ENCODE results near the gene DHX16. TPM values are rescaled to one million over a fixed set of nuclear protein-coding genes. Genes with fewer than 3 reads are reported as not detected.

Gene DHX16
- total and polyA plus RNA-seq, 2 donors, result 16.8 to 29.5 TPM

- WGBS, result under 1% methylated on average over 78 of the region's 78 CpGs
- peak overlapping the region; percentile 98 for H3K4me3 ChIP-seq (ENCODE audit: low read depth, low read length)
- H3K27ac ChIP-seq (ENCODE audit: low read depth), result peak overlapping the region; percentile 94
- peaks cover under 1% of the 10 kb centered on the region for H3K36me3 ChIP-seq (ENCODE audit: insufficient read depth)
- DNase-seq (ENCODE audit: extremely low spot score), result no peak
- no peaks in the 10 kb centered on the region for H3K4me1 ChIP-seq (ENCODE audit: insufficient read depth)
Measured at GRCh38 chr6:30647242-30648116, 25.3 kb downstream of the DHX16 start.

GRCh38 chr6:30646450-30647241 lies 26.2 kb downstream of the DHX16 start, which contains the start of gene C6orf136:
Gene C6orf136 (plus strand): TSS chr6:30647133. CDS start chr6:30647232, 99 bp downstream.
- 11% methylated on average over 37 of the region's 37 CpGs for WGBS
- Histone ChIP-seq H3K4me3 (ENCODE audit: low read depth, low read length) (peak within 1 kb of the TSS; percentile 98), H3K36me3 (ENCODE audit: insufficient read depth) (no peaks in the 10 kb centered on the region), H3K4me1 (ENCODE audit: insufficient read depth) (no peaks in the 10 kb centered on the region), H3K27ac (ENCODE audit: low read depth) (peak within 1 kb of the TSS; percentile 94)
- peak; percentile 76 for DNase-seq (ENCODE audit: extremely low spot score)

- Histone ChIP-seq H3K36me3 (ENCODE audit: insufficient read depth) (no peaks in the 10 kb centered on the region), H3K4me3 (ENCODE audit: low read depth, low read length) (no peak overlapping the region), H3K27ac (ENCODE audit: low read depth) (no peak overlapping the region), H3K4me1 (ENCODE audit: insufficient read depth) (no peaks in the 10 kb centered on the region)
- 83% methylated on average over 1 of the region's 1 CpG for WGBS
- no peak for DNase-seq (ENCODE audit: extremely low spot score)
Measured at GRCh38 chr6:30645989-30646388, 26.8 kb downstream of the DHX16 start.

GRCh38 chr6:30644769-30645168 lies 28.0 kb downstream of the DHX16 start:
- Histone ChIP-seq H3K36me3 (ENCODE audit: insufficient read depth) (no peaks in the 10 kb centered on the region), H3K27ac (ENCODE audit: low read depth) (no peak overlapping the region), H3K4me3 (ENCODE audit: low read depth, low read length) (no peak overlapping the region), H3K4me1 (ENCODE audit: insufficient read depth) (no peaks in the 10 kb centered on the region)
- WGBS, result 82% methylated on average over 5 of the region's 5 CpGs
- DNase-seq (ENCODE audit: extremely low spot score), result no peak

GRCh38 chr6:30643656-30644055 lies 29.1 kb downstream of the DHX16 start:
- no peaks in the 10 kb centered on the region for H3K36me3 ChIP-seq (ENCODE audit: insufficient read depth)
- H3K4me1 ChIP-seq (ENCODE audit: insufficient read depth), result no peaks in the 10 kb centered on the region
- no peak overlapping the region for H3K27ac ChIP-seq (ENCODE audit: low read depth)
- no peak overlapping the region for H3K4me3 ChIP-seq (ENCODE audit: low read depth, low read length)
- WGBS, result 96% methylated on average over 2 of the region's 2 CpGs
- DNase-seq (ENCODE audit: extremely low spot score), result no peak

- Histone ChIP-seq H3K4me3 (ENCODE audit: low read depth, low read length) (no peak overlapping the region), H3K4me1 (ENCODE audit: insufficient read depth) (no peaks in the 10 kb centered on the region), H3K36me3 (ENCODE audit: insufficient read depth) (no peaks in the 10 kb centered on the region), H3K27ac (ENCODE audit: low read depth) (no peak overlapping the region)
- no peak for DNase-seq (ENCODE audit: extremely low spot score)
- WGBS, result 82% methylated on average over 1 of the region's 1 CpG
Measured at GRCh38 chr6:30641048-30641447, 31.8 kb downstream of the DHX16 start.

- Histone ChIP-seq H3K27ac (ENCODE audit: low read depth) (no peak overlapping the region), H3K4me1 (ENCODE audit: insufficient read depth) (no peaks in the 10 kb centered on the region), H3K4me3 (ENCODE audit: low read depth, low read length) (no peak overlapping the region), H3K36me3 (ENCODE audit: insufficient read depth) (no peaks in the 10 kb centered on the region)
- no peak for DNase-seq (ENCODE audit: extremely low spot score)
- 88% methylated on average over 10 of the region's 10 CpGs for WGBS
Measured at GRCh38 chr6:30640481-30640880, 32.3 kb downstream of the DHX16 start.

GRCh38 chr6:30635834-30636233 lies 37.0 kb downstream of the DHX16 start:
- no peaks in the 10 kb centered on the region for H3K4me1 ChIP-seq (ENCODE audit: insufficient read depth)
- no peak overlapping the region for H3K27ac ChIP-seq (ENCODE audit: low read depth)
- no peak for DNase-seq (ENCODE audit: extremely low spot score)
- no peaks in the 10 kb centered on the region for H3K36me3 ChIP-seq (ENCODE audit: insufficient read depth)
- no peak overlapping the region for H3K4me3 ChIP-seq (ENCODE audit: low read depth, low read length)
- 96% methylated on average over 3 of the region's 3 CpGs for WGBS

- Histone ChIP-seq H3K4me3 (ENCODE audit: low read depth, low read length) (peak within 1 kb of the TSS; percentile 46), H3K27ac (ENCODE audit: low read depth) (peak within 1 kb of the TSS; percentile 79), H3K4me1 (ENCODE audit: insufficient read depth) (no peaks in the 10 kb centered on the region), H3K36me3 (ENCODE audit: insufficient read depth) (no peaks in the 10 kb centered on the region)
- WGBS, result 2% methylated on average over 36 of the region's 36 CpGs
- DNase-seq (ENCODE audit: extremely low spot score), result peak; percentile 75
Measured at GRCh38 chr6:30626484-30627366, 46.1 kb downstream of the DHX16 start, which contains the start of gene ATAT1. Gene ATAT1 (plus strand): TSS chr6:30626874.

GRCh38 chr6:30625511-30625910 lies 47.3 kb downstream of the DHX16 start:
- 96% methylated on average over 8 of the region's 8 CpGs for WGBS
- H3K4me1 ChIP-seq (ENCODE audit: insufficient read depth), result no peaks in the 10 kb centered on the region
- H3K36me3 ChIP-seq (ENCODE audit: insufficient read depth), result no peaks in the 10 kb centered on the region
- no peak overlapping the region for H3K4me3 ChIP-seq (ENCODE audit: low read depth, low read length)
- H3K27ac ChIP-seq (ENCODE audit: low read depth), result no peak overlapping the region
- DNase-seq (ENCODE audit: extremely low spot score), result no peak

- Histone ChIP-seq H3K4me1 (ENCODE audit: insufficient read depth) (no peaks in the 10 kb centered on the region), H3K27ac (ENCODE audit: low read depth) (no peak overlapping the region), H3K36me3 (ENCODE audit: insufficient read depth) (peaks cover 2% of the 10 kb centered on the region), H3K4me3 (ENCODE audit: low read depth, low read length) (no peak overlapping the region)
- WGBS, result 96% methylated on average over 11 of the region's 11 CpGs
- DNase-seq (ENCODE audit: extremely low spot score), result no peak
Measured at GRCh38 chr6:30619561-30619960, 53.2 kb downstream of the DHX16 start.

GRCh38 chr6:30618270-30618797 lies 54.5 kb downstream of the DHX16 start:
- peak overlapping the region; percentile 48 for H3K4me3 ChIP-seq (ENCODE audit: low read depth, low read length)
- peak overlapping the region; percentile 64 for H3K27ac ChIP-seq (ENCODE audit: low read depth)
- H3K4me1 ChIP-seq (ENCODE audit: insufficient read depth), result no peaks in the 10 kb centered on the region
- no peak for DNase-seq (ENCODE audit: extremely low spot score)
- WGBS, result 14% methylated on average over 8 of the region's 8 CpGs
- peaks cover 2% of the 10 kb centered on the region for H3K36me3 ChIP-seq (ENCODE audit: insufficient read depth)
